SK-N-SH (cell line): ENCODE results near the gene CELA3A. TPM values are rescaled to one million over a fixed set of nuclear protein-coding genes. Genes with fewer than 3 reads are reported as not detected.

Experiments
- CTCF ChIA-PET: fragments of 300-600, 350-600 bp; formaldehyde crosslinking; extraction: SDS; loops from one replicate; lab custom pipeline; 2021; lab: Yijun Ruan, JAX
- POLR2A ChIA-PET: fragments of 350-600 bp; sonication (Branson Sonifier 250); formaldehyde crosslinking; extraction: SDS; loops from one replicate; lab custom pipeline; 2020; ENCODE audit warnings: antibody characterized with exemption, inconsistent platforms; lab: Yijun Ruan, JAX
- DNase-seq: peaks from one replicate; pipeline ENCODE4 v3.0.0; 2012
- H2AFZ ChIP-seq: fragments of 200-600 bp; sonication (generic); 2 replicates; pipeline ENCODE4 v1.8.1; 2016; ENCODE audit warnings: antibody characterized with exemption, mild to moderate bottlenecking, low read depth
- H3F3A ChIP-seq: fragments of 200-600 bp; sonication (generic); replicated peaks from 2 replicates; pipeline ENCODE3; 2016; ENCODE audit warnings: antibody characterized with exemption, mild to moderate bottlenecking; ENCODE audit not compliant: insufficient read depth
- H3K27ac ChIP-seq, 2 experiments: fragments of 200-500 bp in 1 of 2; fragments of 200-600 bp in 1 of 2; sonication (Bioruptor generic) in 1 of 2; sonication (generic), shearing (Covaris generic) in 1 of 2; 2 replicates each; pipeline versions ENCODE4 v1.5.1 to v1.6.1; 2014 to 2016; ENCODE audit warnings: low read depth in 2 of 2, inconsistent platforms in 1 of 2, low read length in 1 of 2, mild to moderate bottlenecking in 1 of 2, mixed read lengths in 1 of 2
- H3K27me3 ChIP-seq: fragments of 200-600 bp; sonication (generic), shearing (Covaris generic); 2 replicates; pipeline ENCODE4 v1.6.1; 2016; ENCODE audit warnings: mixed run types; ENCODE audit not compliant: insufficient read depth
- H3K36me3 ChIP-seq, 2 experiments: fragments of 200-500 bp in 1 of 2; fragments of 200-600 bp in 1 of 2; sonication (Bioruptor generic) in 1 of 2; sonication (generic) in 1 of 2; replicated peaks in 1 of 2; 2 replicates each; pipeline versions ENCODE3 to v1.5.1; 2014 to 2016; ENCODE audit warnings: low read length in 1 of 2, mild to moderate bottlenecking in 1 of 2; ENCODE audit not compliant: insufficient read depth in 2 of 2, control insufficient read depth in 1 of 2
- H3K4me1 ChIP-seq, 2 experiments: fragments of 200-500 bp in 1 of 2; fragments of 200-600 bp in 1 of 2; sonication (Bioruptor generic) in 1 of 2; sonication (generic), shearing (Covaris generic) in 1 of 2; 2 replicates each; pipeline versions ENCODE4 v1.5.1 to v1.6.1; 2014 to 2016; ENCODE audit warnings: low read depth in 1 of 2, low read length in 1 of 2, mixed run types in 1 of 2; ENCODE audit not compliant: insufficient read depth in 2 of 2, control insufficient read depth in 1 of 2
- H3K4me2 ChIP-seq: fragments of 200-600 bp; sonication (generic), shearing (Covaris generic); 2 replicates; pipeline ENCODE4 v1.6.1; 2017; ENCODE audit warnings: mixed run types
- H3K4me3 ChIP-seq, 2 experiments: fragments of 200-500 bp in 1 of 2; fragments of 200-600 bp in 1 of 2; sonication (Bioruptor generic) in 1 of 2; sonication (generic), shearing (Covaris generic) in 1 of 2; 2 replicates each; pipeline versions ENCODE4 v1.5.1 to v1.8.1; 2014 to 2016; ENCODE audit warnings: low read depth in 2 of 2, inconsistent platforms in 1 of 2, low read length in 1 of 2, mild to moderate bottlenecking in 1 of 2, mixed read lengths in 1 of 2, moderate library complexity in 1 of 2
- H3K79me2 ChIP-seq: fragments of 200-600 bp; sonication (generic); 2 replicates; pipeline ENCODE4 v1.8.1; 2017; ENCODE audit warnings: mild to moderate bottlenecking; ENCODE audit not compliant: insufficient read depth
- H3K9ac ChIP-seq: fragments of 200-600 bp; sonication (generic); 2 replicates; pipeline ENCODE4 v1.6.1; 2017; ENCODE audit warnings: mixed run types
- H3K9me2 ChIP-seq: fragments of 200-600 bp; sonication (generic); 2 replicates; pipeline ENCODE4 v1.6.1; 2017; ENCODE audit warnings: mixed run types
- H3K9me3 ChIP-seq: fragments of 200-600 bp; sonication (generic); 2 replicates; pipeline ENCODE4 v1.6.1; 2017; ENCODE audit warnings: mixed run types, mild to moderate bottlenecking, moderate library complexity
- H4K20me1 ChIP-seq: fragments of 200-600 bp; sonication (generic); 2 replicates; pipeline ENCODE4 v1.6.1; 2017; ENCODE audit warnings: mild to moderate bottlenecking, mixed run types; ENCODE audit not compliant: insufficient read depth
- CHD2 ChIP-seq: fragments of 150-350 bp; IDR thresholded peaks from 2 replicates; pipeline ENCODE4 v1.6.1; 2018; ENCODE audit warnings: low read length; ENCODE audit not compliant: partially characterized antibody
- ELF1 ChIP-seq: IDR thresholded peaks from 2 replicates; pipeline ENCODE4 v1.4.0; 2012
- FOSL2 ChIP-seq: IDR thresholded peaks from 2 replicates; pipeline ENCODE4 v1.4.0; 2012; ENCODE audit warnings: low read depth, mild to moderate bottlenecking, moderate library complexity, borderline replicate concordance
- FOXJ3 ChIP-seq: sonication (generic); formaldehyde crosslinking; IDR thresholded peaks from 2 replicates; pipeline ENCODE4 v1.5.1; 2020; ENCODE audit warnings: mild to moderate bottlenecking, missing genetic modification reagents
- GABPA ChIP-seq: IDR thresholded peaks from 2 replicates; pipeline ENCODE4 v1.4.0; 2012; ENCODE audit warnings: low read depth, mild to moderate bottlenecking
- GATA2 ChIP-seq: sonication (generic); formaldehyde crosslinking; IDR thresholded peaks from 2 replicates; pipeline ENCODE4 v1.5.0; 2020; ENCODE audit warnings: mild to moderate bottlenecking, missing genetic modification reagents
- JUND ChIP-seq: IDR thresholded peaks from 2 replicates; pipeline ENCODE4 v1.4.0; 2012
- MEF2A ChIP-seq: IDR thresholded peaks from 2 replicates; pipeline ENCODE4 v1.4.0; 2012; ENCODE audit warnings: low read depth, borderline replicate concordance
- MXI1 ChIP-seq: IDR thresholded peaks from 2 replicates; pipeline ENCODE4 v1.6.1; 2012; ENCODE audit warnings: mild to moderate bottlenecking, low read depth, low read length, improper control_type of control experiment
- NRF1 ChIP-seq: IDR thresholded peaks from 2 replicates; pipeline ENCODE4 v1.6.1; 2012; ENCODE audit warnings: low read depth, mild to moderate bottlenecking, low read length
- POLR2AphosphoS5 ChIP-seq: IDR thresholded peaks from 2 replicates; pipeline ENCODE4 v1.6.1; 2012; ENCODE audit warnings: low read depth, low read length
- RAD21 ChIP-seq: IDR thresholded peaks from 2 replicates; pipeline ENCODE4 v1.6.1; 2012; ENCODE audit warnings: mild to moderate bottlenecking, low read length
- RFX5 ChIP-seq: IDR thresholded peaks from 2 replicates; pipeline ENCODE4 v1.6.1; 2012; ENCODE audit warnings: mild to moderate bottlenecking, improper control_type of control experiment, low read length
- TAF1 ChIP-seq: IDR thresholded peaks from 2 replicates; pipeline ENCODE4 v1.6.1; 2012; ENCODE audit warnings: low read depth, mild to moderate bottlenecking, low read length, moderate library complexity, borderline replicate concordance
- TEAD4 ChIP-seq: IDR thresholded peaks from 2 replicates; pipeline ENCODE4 v1.4.0; 2012; ENCODE audit warnings: mild to moderate bottlenecking, borderline replicate concordance; ENCODE audit not compliant: insufficient read depth
- YY1 ChIP-seq: IDR thresholded peaks from 2 replicates; pipeline ENCODE4 v1.4.0; 2012; ENCODE audit warnings: low read depth, mild to moderate bottlenecking
- WGBS: methylation state at CpG from one replicate; pipeline ENCODE4 v1.1.6; 2017; ENCODE audit warnings: low lambda C conversion rate; 5-methylcytosine and 5-hydroxymethylcytosine counted together
- polyA plus RNA-seq, 3 experiments: library from polyadenylated mRNA; depleted of rRNA; stranded (reverse); fragments of >200 nt; gene quantifications; 2 replicates each; pipeline ENCODE4 v1.2.3, GENCODE V29; 2012
- TF ChIP-seq, protein P1 (sequence below): fragments of 200-600 bp; sonication (generic); IDR thresholded peaks from 2 replicates; pipeline ENCODE4 v1.6.1; 2017; ENCODE audit warnings: antibody characterized with exemption, mild to moderate bottlenecking, moderate library complexity
- TF ChIP-seq, protein P2 (sequence below): IDR thresholded peaks from 2 replicates; pipeline ENCODE4 v1.6.1; 2012; ENCODE audit warnings: mild to moderate bottlenecking, low read depth, low read length, moderate library complexity
- TF ChIP-seq, protein P3 (sequence below): IDR thresholded peaks from 2 replicates; pipeline ENCODE4 v1.4.0; 2012; ENCODE audit warnings: low read depth
- TF ChIP-seq, protein P4 (sequence below): fragments of 150-350 bp; IDR thresholded peaks from 2 replicates; pipeline ENCODE4 v1.6.1; 2017; ENCODE audit warnings: antibody characterized with exemption, low read length, low read depth, borderline replicate concordance

CELA3A gene
- polyA plus RNA-seq, 1 of the 3 experiments (the other 2 are of a cell fraction) = not detected

DNA sequence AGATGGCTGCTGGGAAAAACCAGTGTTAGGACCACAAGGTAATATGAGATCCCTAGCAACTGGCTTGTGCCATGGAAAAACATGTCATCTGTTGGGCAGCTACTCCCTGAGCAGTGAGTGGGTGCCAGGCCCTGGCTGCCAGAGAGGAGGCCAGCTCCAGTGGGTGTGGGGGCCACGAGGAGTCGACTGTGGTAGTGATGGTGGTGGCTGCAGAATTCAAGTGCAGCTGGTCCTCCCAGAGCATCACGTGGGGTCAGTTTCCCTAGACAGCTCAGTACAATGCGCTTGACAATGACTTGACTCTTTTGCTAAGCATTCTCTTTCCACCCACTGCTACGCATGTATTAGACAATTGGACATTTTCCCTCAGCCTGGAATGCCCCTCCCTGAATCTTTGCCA is 36.6 kb downstream of the CELA3A start:
- no peak overlapping the region for H3K27ac ChIP-seq

DNA sequence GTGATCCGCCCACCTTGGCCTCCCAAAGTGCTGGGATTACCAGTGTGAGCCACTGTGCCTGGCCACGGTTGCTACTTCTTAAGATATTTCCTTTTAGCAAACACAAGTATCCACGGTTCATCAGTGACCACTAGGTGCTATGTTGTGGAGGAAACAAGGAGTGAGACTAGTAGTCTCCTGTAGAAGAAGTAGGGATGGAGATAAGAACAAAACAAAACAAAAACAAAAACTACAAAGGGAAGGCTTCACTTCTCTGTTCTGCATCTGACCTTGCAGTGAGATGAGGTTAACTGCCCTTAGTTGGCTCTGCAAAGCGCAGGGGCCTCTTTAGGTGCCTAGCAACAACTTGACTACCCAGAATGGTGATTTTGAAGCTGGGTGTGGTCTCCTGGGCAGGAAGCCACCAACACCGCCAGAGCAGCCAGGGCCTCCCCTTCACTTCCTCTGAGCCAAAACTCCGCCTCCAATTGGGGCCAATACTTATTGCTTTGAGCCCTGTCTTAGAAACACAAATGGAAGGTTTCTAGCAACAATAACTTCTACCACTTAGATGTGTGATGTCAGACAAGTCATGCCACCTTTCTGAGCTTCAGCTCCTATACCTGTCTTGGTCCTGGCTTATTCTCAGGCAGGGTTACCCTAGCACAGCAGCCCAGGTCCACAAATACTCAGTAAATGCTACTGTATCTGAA is 38.3 kb downstream of the CELA3A start:
- Histone ChIP-seq H3K9me2 (no peaks in the 10 kb centered on the region), H3K4me2 (0 out of 2 replicates have a peak overlapping the region, but pooled peaks have one; percentile 16), H3K27me3 (no peaks in the 10 kb centered on the region), H4K20me1 (no peaks in the 10 kb centered on the region), H3K9me3 (no peaks in the 10 kb centered on the region), H3K4me1 (peaks cover 0 to 6% of the 10 kb centered on the region in 2 experiments; a peak in 2 of 4 replicates), H2AFZ (peak overlapping the region; percentile 72), H3F3A (peaks cover 9% of the 10 kb centered on the region), H3K36me3 (no peaks in the 10 kb centered on the region), H3K79me2 (no peaks in the 10 kb centered on the region), H3K4me3 (no peak overlapping the region), H3K9ac (no peak overlapping the region), H3K27ac (no peak overlapping the region)
- DNase-seq = no peak
- ChIA-PET CTCF (interaction anchor here (0.7 to 1.6 kb wide), 2 partner anchors 8 to 377 kb away, joined by 3 to 4 read pairs; no protein-coding TSS in a partner anchor), POLR2A (no interaction called here)
- WGBS = 92% methylated on average over 4 of the region's 6 CpGs
- no peak for TF ChIP-seq TEAD4
- TF ChIP-seq, protein P1, sequence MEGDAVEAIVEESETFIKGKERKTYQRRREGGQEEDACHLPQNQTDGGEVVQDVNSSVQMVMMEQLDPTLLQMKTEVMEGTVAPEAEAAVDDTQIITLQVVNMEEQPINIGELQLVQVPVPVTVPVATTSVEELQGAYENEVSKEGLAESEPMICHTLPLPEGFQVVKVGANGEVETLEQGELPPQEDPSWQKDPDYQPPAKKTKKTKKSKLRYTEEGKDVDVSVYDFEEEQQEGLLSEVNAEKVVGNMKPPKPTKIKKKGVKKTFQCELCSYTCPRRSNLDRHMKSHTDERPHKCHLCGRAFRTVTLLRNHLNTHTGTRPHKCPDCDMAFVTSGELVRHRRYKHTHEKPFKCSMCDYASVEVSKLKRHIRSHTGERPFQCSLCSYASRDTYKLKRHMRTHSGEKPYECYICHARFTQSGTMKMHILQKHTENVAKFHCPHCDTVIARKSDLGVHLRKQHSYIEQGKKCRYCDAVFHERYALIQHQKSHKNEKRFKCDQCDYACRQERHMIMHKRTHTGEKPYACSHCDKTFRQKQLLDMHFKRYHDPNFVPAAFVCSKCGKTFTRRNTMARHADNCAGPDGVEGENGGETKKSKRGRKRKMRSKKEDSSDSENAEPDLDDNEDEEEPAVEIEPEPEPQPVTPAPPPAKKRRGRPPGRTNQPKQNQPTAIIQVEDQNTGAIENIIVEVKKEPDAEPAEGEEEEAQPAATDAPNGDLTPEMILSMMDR = no peak
- TF ChIP-seq ELF1 = no peak
- no peak for TF ChIP-seq POLR2AphosphoS5
- TF ChIP-seq, protein P2, sequence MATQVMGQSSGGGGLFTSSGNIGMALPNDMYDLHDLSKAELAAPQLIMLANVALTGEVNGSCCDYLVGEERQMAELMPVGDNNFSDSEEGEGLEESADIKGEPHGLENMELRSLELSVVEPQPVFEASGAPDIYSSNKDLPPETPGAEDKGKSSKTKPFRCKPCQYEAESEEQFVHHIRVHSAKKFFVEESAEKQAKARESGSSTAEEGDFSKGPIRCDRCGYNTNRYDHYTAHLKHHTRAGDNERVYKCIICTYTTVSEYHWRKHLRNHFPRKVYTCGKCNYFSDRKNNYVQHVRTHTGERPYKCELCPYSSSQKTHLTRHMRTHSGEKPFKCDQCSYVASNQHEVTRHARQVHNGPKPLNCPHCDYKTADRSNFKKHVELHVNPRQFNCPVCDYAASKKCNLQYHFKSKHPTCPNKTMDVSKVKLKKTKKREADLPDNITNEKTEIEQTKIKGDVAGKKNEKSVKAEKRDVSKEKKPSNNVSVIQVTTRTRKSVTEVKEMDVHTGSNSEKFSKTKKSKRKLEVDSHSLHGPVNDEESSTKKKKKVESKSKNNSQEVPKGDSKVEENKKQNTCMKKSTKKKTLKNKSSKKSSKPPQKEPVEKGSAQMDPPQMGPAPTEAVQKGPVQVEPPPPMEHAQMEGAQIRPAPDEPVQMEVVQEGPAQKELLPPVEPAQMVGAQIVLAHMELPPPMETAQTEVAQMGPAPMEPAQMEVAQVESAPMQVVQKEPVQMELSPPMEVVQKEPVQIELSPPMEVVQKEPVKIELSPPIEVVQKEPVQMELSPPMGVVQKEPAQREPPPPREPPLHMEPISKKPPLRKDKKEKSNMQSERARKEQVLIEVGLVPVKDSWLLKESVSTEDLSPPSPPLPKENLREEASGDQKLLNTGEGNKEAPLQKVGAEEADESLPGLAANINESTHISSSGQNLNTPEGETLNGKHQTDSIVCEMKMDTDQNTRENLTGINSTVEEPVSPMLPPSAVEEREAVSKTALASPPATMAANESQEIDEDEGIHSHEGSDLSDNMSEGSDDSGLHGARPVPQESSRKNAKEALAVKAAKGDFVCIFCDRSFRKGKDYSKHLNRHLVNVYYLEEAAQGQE = no peak
- TF ChIP-seq, protein P3, sequence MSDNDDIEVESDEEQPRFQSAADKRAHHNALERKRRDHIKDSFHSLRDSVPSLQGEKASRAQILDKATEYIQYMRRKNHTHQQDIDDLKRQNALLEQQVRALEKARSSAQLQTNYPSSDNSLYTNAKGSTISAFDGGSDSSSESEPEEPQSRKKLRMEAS = no peak

More for the DNA sequence above, 36.6 kb downstream of the CELA3A start:
- Histone ChIP-seq H3F3A (no peaks in the 10 kb centered on the region), H4K20me1 (no peaks in the 10 kb centered on the region), H3K4me2 (no peak overlapping the region), H3K9me2 (no peaks in the 10 kb centered on the region), H3K4me3 (no peak overlapping the region), H3K27me3 (no peaks in the 10 kb centered on the region), H3K36me3 (no peaks in the 10 kb centered on the region), H3K9me3 (no peaks in the 10 kb centered on the region), H3K79me2 (no peaks in the 10 kb centered on the region), H3K9ac (no peak overlapping the region), H3K4me1 (no peaks in the 10 kb centered on the region; a peak in 1 of 4 replicates), H2AFZ (no peak overlapping the region)
- ChIA-PET POLR2A (interaction anchor here (1.2 kb wide), 1 partner anchor 9 kb away, joined by 3 read pairs; no protein-coding TSS in a partner anchor), CTCF (interaction anchor here (1.0 to 2.2 kb wide), 3 partner anchors 11 to 379 kb away, joined by 3 to 6 read pairs (median 4); no protein-coding TSS in a partner anchor)
- 92% methylated on average over 5 of the region's 5 CpGs for WGBS
- DNase-seq = no peak
- TF ChIP-seq, protein P1 = no peak
- no peak for TF ChIP-seq MEF2A
- no peak for TF ChIP-seq FOXJ3 (CRISPR knock-in tag)
- TF ChIP-seq RFX5 = no peak
- no peak for TF ChIP-seq FOSL2
- no peak for TF ChIP-seq GABPA
- TF ChIP-seq CHD2 = no peak
- no peak for TF ChIP-seq ELF1
- no peak for TF ChIP-seq RAD21
- TF ChIP-seq NRF1 = no peak
- no peak for TF ChIP-seq TAF1
- TF ChIP-seq JUND = no peak
- TF ChIP-seq POLR2AphosphoS5 = no peak
- no peak for TF ChIP-seq MXI1
- TF ChIP-seq, protein P4, sequence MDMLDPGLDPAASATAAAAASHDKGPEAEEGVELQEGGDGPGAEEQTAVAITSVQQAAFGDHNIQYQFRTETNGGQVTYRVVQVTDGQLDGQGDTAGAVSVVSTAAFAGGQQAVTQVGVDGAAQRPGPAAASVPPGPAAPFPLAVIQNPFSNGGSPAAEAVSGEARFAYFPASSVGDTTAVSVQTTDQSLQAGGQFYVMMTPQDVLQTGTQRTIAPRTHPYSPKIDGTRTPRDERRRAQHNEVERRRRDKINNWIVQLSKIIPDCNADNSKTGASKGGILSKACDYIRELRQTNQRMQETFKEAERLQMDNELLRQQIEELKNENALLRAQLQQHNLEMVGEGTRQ = no peak
- no peak for TF ChIP-seq GATA2 (CRISPR knock-in tag)
- no peak for TF ChIP-seq YY1
